Measurements from ENCODE around the gene GAP43.

Gene GAP43

DNA sequence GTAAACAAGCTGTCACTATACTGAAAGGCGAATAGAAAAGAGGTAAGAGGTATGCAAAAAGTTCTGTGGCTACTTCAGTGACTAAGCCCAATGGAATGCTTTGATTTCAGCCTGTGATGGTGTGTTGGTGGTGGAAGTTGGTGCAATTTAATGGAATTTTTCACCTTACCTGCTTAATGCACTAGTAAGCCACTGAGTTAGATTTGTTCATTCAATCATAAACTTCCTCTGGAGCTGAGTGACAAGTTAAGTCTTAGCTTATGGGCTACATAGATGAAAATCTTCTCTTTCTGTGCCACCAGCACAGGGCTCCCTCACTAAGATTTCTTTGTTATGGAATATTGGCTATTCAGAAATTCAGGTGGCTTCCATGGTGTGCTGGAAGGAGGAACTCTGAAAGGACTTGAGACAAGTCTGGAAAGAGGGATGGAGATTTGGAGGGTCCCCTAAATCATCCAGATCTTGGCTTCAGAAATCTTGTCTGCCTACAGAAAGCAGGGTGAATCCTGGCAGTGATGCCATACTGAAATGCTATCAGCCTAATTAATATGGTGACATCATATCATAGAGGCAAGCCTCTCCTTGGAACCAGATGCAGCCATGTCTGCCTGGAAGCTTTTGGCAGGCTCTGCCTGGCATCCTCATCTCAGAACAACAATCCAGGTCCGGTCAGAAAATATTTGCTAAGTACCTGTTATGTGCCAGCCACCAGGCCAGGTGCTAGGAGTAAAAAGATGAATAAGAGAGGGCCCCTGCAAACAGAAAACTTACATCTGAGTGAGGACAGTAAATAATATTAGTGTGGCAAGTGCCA, 8.1 kb upstream of the GAP43 start:
- Histone ChIP-seq H2AFZ (ENCODE audit: low read depth) (no peak overlapping the region), H3K79me2 (ENCODE audit: insufficient read depth, low read depth) (no peaks in the 10 kb centered on the region), H3K36me3 (ENCODE audit: insufficient read depth) (no peaks in the 10 kb centered on the region), H3K27ac (no peak overlapping the region), H3K4me3 (IDR thresholded peaks at IDR 0.05; ENCODE audit: insufficient read depth, low read depth, low read length) (no peak overlapping the region), H3K4me2 (no peak overlapping the region), H3K9ac (no peak overlapping the region), H3K4me1 (ENCODE audit: low read depth, poor library complexity, severe bottlenecking) (no peaks in the 10 kb centered on the region), H4K20me1 (ENCODE audit: insufficient read depth) (no peaks in the 10 kb centered on the region), H3K27me3 (ENCODE audit: insufficient read depth, low read depth) (no peaks in the 10 kb centered on the region)
- TF ChIP-seq, protein P1, sequence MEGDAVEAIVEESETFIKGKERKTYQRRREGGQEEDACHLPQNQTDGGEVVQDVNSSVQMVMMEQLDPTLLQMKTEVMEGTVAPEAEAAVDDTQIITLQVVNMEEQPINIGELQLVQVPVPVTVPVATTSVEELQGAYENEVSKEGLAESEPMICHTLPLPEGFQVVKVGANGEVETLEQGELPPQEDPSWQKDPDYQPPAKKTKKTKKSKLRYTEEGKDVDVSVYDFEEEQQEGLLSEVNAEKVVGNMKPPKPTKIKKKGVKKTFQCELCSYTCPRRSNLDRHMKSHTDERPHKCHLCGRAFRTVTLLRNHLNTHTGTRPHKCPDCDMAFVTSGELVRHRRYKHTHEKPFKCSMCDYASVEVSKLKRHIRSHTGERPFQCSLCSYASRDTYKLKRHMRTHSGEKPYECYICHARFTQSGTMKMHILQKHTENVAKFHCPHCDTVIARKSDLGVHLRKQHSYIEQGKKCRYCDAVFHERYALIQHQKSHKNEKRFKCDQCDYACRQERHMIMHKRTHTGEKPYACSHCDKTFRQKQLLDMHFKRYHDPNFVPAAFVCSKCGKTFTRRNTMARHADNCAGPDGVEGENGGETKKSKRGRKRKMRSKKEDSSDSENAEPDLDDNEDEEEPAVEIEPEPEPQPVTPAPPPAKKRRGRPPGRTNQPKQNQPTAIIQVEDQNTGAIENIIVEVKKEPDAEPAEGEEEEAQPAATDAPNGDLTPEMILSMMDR (conservative IDR thresholded peaks at IDR 0.05; ENCODE audit: low read depth, low read length) = no peak

DNA sequence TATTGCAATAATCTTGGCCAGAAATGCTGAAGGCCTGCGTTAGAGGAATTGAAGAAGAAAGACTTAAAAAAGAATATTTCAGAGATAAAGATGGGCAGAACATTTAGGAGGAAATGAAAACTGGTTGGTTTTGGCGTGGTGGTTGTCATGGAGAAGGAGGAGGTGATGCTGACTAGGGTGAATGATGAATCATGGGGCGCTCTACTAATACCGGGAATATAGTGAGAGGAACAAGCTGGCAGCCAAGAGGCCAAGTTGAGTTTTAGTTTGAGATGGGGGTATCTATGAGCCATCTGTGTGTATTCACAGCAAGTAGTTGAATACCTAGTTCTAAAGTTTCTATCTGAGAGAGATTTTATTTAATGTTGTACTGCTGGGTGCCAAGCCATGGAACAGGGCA, 6.8 kb upstream of the GAP43 start:
- TF ChIP-seq, protein P1 (conservative IDR thresholded peaks at IDR 0.05; ENCODE audit: low read depth, low read length) = no peak
- Histone ChIP-seq H3K36me3 (ENCODE audit: insufficient read depth) (no peaks in the 10 kb centered on the region), H4K20me1 (ENCODE audit: insufficient read depth) (no peaks in the 10 kb centered on the region), H3K9ac (no peak overlapping the region), H3K4me1 (ENCODE audit: low read depth, poor library complexity, severe bottlenecking) (no peaks in the 10 kb centered on the region), H2AFZ (ENCODE audit: low read depth) (no peak overlapping the region), H3K27ac (no peak overlapping the region), H3K4me2 (no peak overlapping the region), H3K4me3 (IDR thresholded peaks at IDR 0.05; ENCODE audit: insufficient read depth, low read depth, low read length) (no peak overlapping the region), H3K79me2 (ENCODE audit: insufficient read depth, low read depth) (no peaks in the 10 kb centered on the region), H3K27me3 (ENCODE audit: insufficient read depth, low read depth) (no peaks in the 10 kb centered on the region)

DNA sequence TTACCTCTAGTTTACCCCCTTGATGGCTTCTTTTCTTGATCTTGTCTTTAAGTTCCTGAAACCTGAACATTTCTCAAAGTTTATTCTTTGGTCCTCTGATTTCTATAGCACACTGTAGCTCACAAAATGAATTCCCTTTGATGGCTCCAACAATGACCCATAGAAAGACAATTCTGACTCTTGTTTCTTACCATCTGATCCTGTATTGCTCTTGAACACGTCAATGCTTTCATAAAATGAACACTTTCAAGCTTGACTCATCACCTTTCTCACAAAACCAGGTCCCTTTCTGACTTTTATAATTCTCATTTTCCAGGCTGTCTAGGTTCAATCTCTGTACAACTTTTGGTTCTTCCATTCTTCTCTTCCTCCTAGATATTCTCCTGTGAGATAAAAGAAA, 5.7 kb upstream of the GAP43 start:
- H3K4me3 ChIP-seq (IDR thresholded peaks at IDR 0.05; ENCODE audit: insufficient read depth, low read depth, low read length) = no peak overlapping the region
- H2AFZ ChIP-seq (ENCODE audit: low read depth) = no peak overlapping the region
- H3K27ac ChIP-seq = no peak overlapping the region
- H3K9ac ChIP-seq = no peak overlapping the region
- H4K20me1 ChIP-seq (ENCODE audit: insufficient read depth) = no peaks in the 10 kb centered on the region
- H3K4me1 ChIP-seq (ENCODE audit: low read depth, poor library complexity, severe bottlenecking) = no peaks in the 10 kb centered on the region
- no peaks in the 10 kb centered on the region for H3K27me3 ChIP-seq (ENCODE audit: insufficient read depth, low read depth)
- H3K79me2 ChIP-seq (ENCODE audit: insufficient read depth, low read depth) = no peaks in the 10 kb centered on the region
- H3K4me2 ChIP-seq = no peak overlapping the region
- H3K36me3 ChIP-seq (ENCODE audit: insufficient read depth) = no peaks in the 10 kb centered on the region
- TF ChIP-seq, protein P1 (conservative IDR thresholded peaks at IDR 0.05; ENCODE audit: low read depth, low read length) = no peak

DNA sequence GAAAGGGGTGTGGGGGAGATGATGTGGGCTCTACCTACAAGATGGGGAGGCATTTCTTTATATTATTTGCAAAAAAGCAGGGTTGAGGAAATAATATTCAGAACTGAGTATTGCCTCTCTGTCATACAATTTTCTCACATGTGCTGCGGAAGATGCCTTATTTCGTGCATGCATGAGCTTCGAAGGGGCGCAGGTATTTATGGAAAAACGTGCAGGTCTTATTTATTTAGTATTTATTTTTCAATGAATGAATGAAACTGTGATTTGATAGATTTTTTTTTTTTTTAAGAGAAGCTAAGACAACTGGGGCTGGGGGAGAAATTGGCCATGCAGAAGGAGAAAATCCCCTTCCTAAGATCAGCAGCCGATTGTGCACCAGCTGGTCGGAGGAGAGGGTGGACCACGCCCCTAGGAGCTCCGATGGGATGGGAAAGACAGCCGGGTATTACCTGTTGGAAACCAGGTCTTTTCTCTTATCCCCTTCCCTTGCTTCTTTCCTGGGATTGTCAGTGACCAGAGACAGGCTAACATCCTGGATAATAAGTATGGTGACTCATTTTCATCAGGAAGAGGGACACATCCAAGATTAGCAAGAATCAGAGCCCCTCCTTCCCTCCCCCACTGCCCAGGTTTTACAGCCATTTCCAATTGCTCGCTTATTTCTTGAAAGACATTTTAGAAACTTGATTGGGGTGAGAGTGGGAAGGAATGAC, 875 bp downstream of the GAP43 start:
- H3K79me2 ChIP-seq (ENCODE audit: insufficient read depth, low read depth) = no peaks in the 10 kb centered on the region
- no peaks in the 10 kb centered on the region for H3K36me3 ChIP-seq (ENCODE audit: insufficient read depth)
- no peak overlapping the region for H3K4me2 ChIP-seq
- H3K4me3 ChIP-seq (IDR thresholded peaks at IDR 0.05; ENCODE audit: insufficient read depth, low read depth, low read length) = no peak overlapping the region
- TF ChIP-seq, protein P1 (conservative IDR thresholded peaks at IDR 0.05; ENCODE audit: low read depth, low read length) = no peak
- H3K27me3 ChIP-seq (ENCODE audit: insufficient read depth, low read depth) = no peaks in the 10 kb centered on the region
- no peak overlapping the region for H2AFZ ChIP-seq (ENCODE audit: low read depth)
- peaks cover 32% of the 10 kb centered on the region for H3K4me1 ChIP-seq (ENCODE audit: low read depth, poor library complexity, severe bottlenecking)
- no peak overlapping the region for H3K27ac ChIP-seq
- no peaks in the 10 kb centered on the region for H4K20me1 ChIP-seq (ENCODE audit: insufficient read depth)
- H3K9ac ChIP-seq = no peak overlapping the region

All from KMS-11 (cell line).